Thymus (tissue), 11 donors: ENCODE data around the gene ARGLU1. TPM values are rescaled to one million over a fixed set of nuclear protein-coding genes. Genes with fewer than 3 reads are reported as not detected.

Experiments used
- DNase-seq, 9 donors: peaks; one replicate each; pipeline ENCODE4 v3.0.0-alpha.2; 2013; ENCODE audit warnings: low spot score in 9 of 9, low read depth in 6 of 9, missing footprints in 1 of 9
- H3K27ac ChIP-seq, 2 donors: one replicate each; pipeline ENCODE4 v1.5.1; 2013; ENCODE audit warnings: control low read depth in 1 of 2, low read depth in 1 of 2, low read length in 1 of 2, mild to moderate bottlenecking in 1 of 2, moderate library complexity in 1 of 2
- H3K27me3 ChIP-seq, 2 donors: one replicate each; pipeline ENCODE4 v1.5.1; 2013; ENCODE audit warnings: low read length in 1 of 2; ENCODE audit not compliant: control insufficient read depth in 2 of 2, insufficient read depth in 1 of 2
- H3K36me3 ChIP-seq, 2 donors: one replicate each; pipeline ENCODE4 v1.5.1; 2013; ENCODE audit warnings: low read length in 1 of 2, mild to moderate bottlenecking in 1 of 2, moderate library complexity in 1 of 2; ENCODE audit not compliant: control insufficient read depth in 2 of 2, insufficient read depth in 2 of 2
- H3K4me1 ChIP-seq, 2 donors: one replicate each; pipeline ENCODE4 v1.5.1; 2013; ENCODE audit warnings: low read length in 2 of 2; ENCODE audit not compliant: control insufficient read depth in 2 of 2, insufficient read depth in 2 of 2
- H3K4me3 ChIP-seq, 2 donors: one replicate each; pipeline ENCODE4 v1.5.1; 2013; ENCODE audit warnings: low read length in 2 of 2, control low read depth in 1 of 2, mild to moderate bottlenecking in 1 of 2
- H3K9me3 ChIP-seq, 2 donors: one replicate each; pipeline ENCODE4 v1.5.1; 2013; ENCODE audit warnings: low read length in 1 of 2, mild to moderate bottlenecking in 1 of 2; ENCODE audit not compliant: control insufficient read depth in 2 of 2, insufficient read depth in 1 of 2
- WGBS: extraction: QIAGEN DNeasy Blood & Tissue Kit; methylation state at CpG from one replicate; pipeline ENCODE4 v1.1.7; 2013; 5-methylcytosine and 5-hydroxymethylcytosine counted together
- polyA plus RNA-seq: library from polyadenylated mRNA; stranded (reverse); fragments of 200-250 nt; gene quantifications from one replicate; pipeline ENCODE4 v1.2.3, GENCODE V29; 2013
- total RNA-seq: library from RNA; stranded (reverse); fragments of 120-200 nt; gene quantifications from one replicate; pipeline ENCODE4 v1.2.4, GENCODE V29; 2013
- donor health status: healthy.

ARGLU1 gene
- total and polyA plus RNA-seq, 2 donors: 141 to 268 TPM

DNA sequence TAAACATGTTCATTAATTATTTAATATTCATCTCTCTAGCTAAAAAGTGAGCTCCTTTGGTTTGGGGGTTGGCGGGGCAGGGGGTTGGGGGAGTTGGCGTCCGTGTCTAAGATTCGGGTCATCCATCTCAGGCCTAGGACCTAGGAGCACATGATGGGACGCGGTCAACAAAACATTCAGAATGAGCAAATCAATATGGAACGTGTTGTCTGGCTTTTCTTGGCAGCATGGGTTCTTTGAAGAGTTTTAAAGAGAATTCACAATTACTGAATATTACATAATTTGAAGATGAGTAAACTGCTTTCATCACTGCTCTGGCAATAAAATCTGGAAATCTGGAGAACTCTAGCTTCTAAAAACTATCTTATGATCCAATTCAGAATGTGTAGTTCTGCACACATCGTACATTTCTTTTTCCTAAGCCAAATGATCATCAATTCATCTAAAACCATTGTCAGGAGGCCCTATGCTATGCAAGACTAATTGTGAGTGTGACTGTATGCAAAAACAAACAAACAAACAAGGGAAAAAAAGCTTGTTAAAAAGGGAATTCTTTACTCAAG lies 5.4 kb upstream of the ARGLU1 start:
- H3K4me3 ChIP-seq: no peak overlapping the region
- H3K27ac ChIP-seq: no peak overlapping the region
- 97% methylated on average over 8 of the region's 8 CpGs for WGBS
- H3K27me3 ChIP-seq: no peaks in the 10 kb centered on the region
- DNase-seq: no peak
- peaks cover 0 to 7% of the 10 kb centered on the region in 2 donors for H3K4me1 ChIP-seq
- no peaks in the 10 kb centered on the region for H3K9me3 ChIP-seq
- H3K36me3 ChIP-seq: no peaks in the 10 kb centered on the region

DNA sequence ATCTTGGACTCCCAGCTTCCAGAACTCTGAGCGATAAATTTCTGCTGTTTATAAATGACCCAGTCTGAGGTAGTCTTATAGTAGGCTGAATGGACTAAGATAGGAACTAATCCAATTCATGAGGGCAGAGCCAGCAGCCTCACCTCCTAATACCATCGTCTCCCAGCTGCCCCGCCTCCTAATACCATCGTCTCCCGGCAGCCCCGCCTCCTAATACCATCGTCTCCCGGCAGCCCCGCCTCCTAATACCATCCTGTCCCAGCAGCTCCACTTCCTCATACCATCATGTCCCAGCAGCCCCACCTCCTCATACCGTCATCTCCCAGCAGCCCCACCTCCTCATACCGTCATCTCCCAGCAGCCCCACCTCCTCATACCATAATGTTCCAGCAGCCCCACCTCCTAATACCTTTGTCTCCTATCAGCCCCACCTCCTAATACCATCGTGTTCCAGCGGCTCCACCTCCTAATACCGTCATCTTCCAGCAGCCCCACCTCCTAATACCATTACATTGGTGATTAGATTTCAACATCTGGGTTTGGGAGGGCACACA lies 2.4 kb upstream of the ARGLU1 start:
- Histone ChIP-seq H3K9me3 (no peaks in the 10 kb centered on the region), H3K4me1 (peaks cover 6 to 8% of the 10 kb centered on the region in 2 donors), H3K27me3 (no peaks in the 10 kb centered on the region), H3K4me3 (no peak overlapping the region), H3K27ac (no peak overlapping the region), H3K36me3 (no peaks in the 10 kb centered on the region)
- 57% methylated on average over 14 of the region's 14 CpGs for WGBS
- peak in 1 of 9 donors; percentile 28 for DNase-seq

DNA sequence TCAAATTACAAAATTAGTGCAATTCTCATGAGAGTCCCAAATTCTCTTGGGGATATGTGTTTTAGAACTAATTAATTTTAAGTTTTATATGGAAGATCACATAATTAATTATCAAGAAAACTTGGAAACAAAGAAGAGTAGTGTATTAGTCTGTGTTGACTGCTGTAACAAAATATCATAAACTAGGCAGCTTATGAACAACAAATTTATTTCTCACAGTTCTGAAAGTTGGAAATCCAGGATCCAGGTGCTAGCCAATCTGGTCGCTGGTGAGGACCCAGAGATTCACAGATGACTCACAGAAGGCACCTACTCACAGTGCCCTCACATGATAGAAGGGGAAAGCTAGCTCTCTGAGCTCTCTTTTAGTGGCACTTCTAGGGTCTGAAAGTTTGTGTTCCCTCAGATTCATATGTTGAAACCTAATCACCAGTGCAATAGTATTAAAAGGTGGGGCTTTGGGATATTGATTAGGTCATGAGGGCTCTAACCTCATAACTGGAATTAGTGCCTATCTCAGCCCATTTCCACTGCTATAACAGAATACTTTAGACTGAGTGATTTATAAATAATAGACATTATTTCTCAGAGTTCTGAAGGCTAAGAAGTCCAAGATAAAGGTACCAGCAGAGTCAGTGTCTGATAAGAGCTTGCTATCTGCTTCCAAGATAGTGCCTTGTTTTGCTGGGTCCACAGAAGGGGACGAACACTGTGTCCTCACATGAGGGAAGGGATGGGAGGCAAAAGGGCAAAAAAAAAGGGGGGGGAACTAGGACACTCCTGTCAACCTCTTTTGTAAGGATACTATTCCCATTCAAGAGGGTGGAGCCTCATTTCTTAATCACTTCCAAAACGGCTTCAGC lies 1.5 kb upstream of the ARGLU1 start:
- Histone ChIP-seq H3K27ac (no peak overlapping the region), H3K4me3 (no peak overlapping the region), H3K27me3 (no peaks in the 10 kb centered on the region), H3K4me1 (peaks cover 14 to 15% of the 10 kb centered on the region in 2 donors), H3K36me3 (no peaks in the 10 kb centered on the region), H3K9me3 (no peaks in the 10 kb centered on the region)
- DNase-seq: no peak
- 95% methylated on average over 3 of the region's 3 CpGs for WGBS

- H3K4me1 ChIP-seq: peaks cover 15% of the 10 kb centered on the region in 2 donors
- peak overlapping the region; percentile 78 to 96 for H3K4me3 ChIP-seq
- no peaks in the 10 kb centered on the region for H3K9me3 ChIP-seq
- peak overlapping the region in 1 of 2 donors; percentile 99 for H3K27ac ChIP-seq
- DNase-seq: no peak
- WGBS: 30% methylated on average over 11 of the region's 11 CpGs
- peaks cover 0 to 2% of the 10 kb centered on the region in 2 donors for H3K36me3 ChIP-seq
- no peaks in the 10 kb centered on the region for H3K27me3 ChIP-seq
Observed at GRCh38 chr13:106568299-106569003, 514 bp upstream of the ARGLU1 start.

GRCh38 chr13:106566641-106567473 lies 1.1 kb downstream of the ARGLU1 start:
- Histone ChIP-seq H3K9me3 (no peaks in the 10 kb centered on the region), H3K4me3 (peak overlapping the region; percentile 78 to 96), H3K36me3 (peaks cover 0 to 6% of the 10 kb centered on the region in 2 donors), H3K27ac (peak overlapping the region; percentile 98 to 99), H3K4me1 (peaks cover 15 to 19% of the 10 kb centered on the region in 2 donors), H3K27me3 (no peaks in the 10 kb centered on the region)
- peak in 7 of 9 donors; percentile 18 to 64 (median 26) for DNase-seq
- 1% methylated on average over 34 of the region's 34 CpGs for WGBS

- H3K9me3 ChIP-seq: no peaks in the 10 kb centered on the region
- peaks cover 15 to 22% of the 10 kb centered on the region in 2 donors for H3K4me1 ChIP-seq
- no peaks in the 10 kb centered on the region for H3K27me3 ChIP-seq
- DNase-seq: no peak
- WGBS: 38% methylated on average over 4 of the region's 4 CpGs
- no peak overlapping the region for H3K27ac ChIP-seq
- H3K4me3 ChIP-seq: peak overlapping the region in 1 of 2 donors; percentile 6
- H3K36me3 ChIP-seq: peaks cover 0 to 6% of the 10 kb centered on the region in 2 donors
Observed at GRCh38 chr13:106565127-106565775, 2.7 kb downstream of the ARGLU1 start.

DNA sequence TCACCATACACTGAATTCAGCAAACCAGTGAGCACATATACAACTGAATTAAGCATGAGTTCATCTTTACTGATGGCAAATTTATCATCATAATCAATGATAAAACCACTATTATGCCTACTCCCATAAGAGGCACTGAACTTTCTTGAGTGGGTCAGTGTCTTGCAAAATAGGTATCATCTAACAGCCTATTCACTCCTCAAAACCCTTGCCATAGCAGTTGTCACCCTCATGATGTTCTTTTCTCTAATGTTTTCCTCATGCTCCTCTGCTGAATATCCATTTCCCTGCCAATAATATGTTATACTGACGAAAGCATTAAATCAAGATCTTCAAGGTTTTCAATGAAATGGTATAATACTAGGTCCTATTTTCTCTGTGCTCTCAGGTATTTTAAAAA lies 5.6 kb downstream of the ARGLU1 start:
- H3K27me3 ChIP-seq: no peaks in the 10 kb centered on the region
- H3K4me1 ChIP-seq: peaks cover 15 to 16% of the 10 kb centered on the region in 2 donors
- H3K4me3 ChIP-seq: no peak overlapping the region
- no peaks in the 10 kb centered on the region for H3K9me3 ChIP-seq
- peak overlapping the region in 1 of 2 donors; percentile 6 for H3K27ac ChIP-seq
- DNase-seq: no peak
- peaks cover 0 to 27% of the 10 kb centered on the region in 2 donors for H3K36me3 ChIP-seq
- 97% methylated on average over 1 of the region's 1 CpG for WGBS

DNA sequence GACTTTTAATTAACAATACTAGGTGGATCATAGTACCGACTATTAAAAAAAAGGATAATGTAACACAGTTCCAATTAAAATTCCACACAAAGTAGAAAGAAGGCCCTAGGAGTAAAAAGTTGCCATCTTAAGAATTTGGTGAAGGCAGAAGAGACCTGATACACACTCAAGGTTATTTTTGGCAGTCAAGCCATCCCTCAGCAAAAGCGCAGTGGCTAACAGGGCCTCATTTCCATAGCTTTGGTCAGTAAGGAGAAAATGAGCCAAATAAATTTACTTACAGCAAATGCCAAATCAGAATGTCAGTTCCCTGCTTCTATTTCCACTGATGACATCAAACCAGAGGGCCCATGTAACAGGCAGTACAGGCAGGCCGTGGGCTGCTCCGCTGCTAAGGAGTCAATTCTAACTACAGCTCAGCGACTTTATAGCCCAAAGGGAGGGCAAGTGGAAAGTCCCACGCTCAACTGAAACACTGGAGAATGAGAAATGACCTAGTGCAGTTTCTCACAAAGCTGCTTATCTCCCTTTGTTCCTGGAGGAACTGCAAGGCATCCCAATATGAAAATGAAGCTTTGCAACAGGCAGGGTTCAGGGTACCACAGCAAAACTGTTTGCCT lies 6.3 kb downstream of the ARGLU1 start:
- peak in 2 of 9 donors; percentile 13 to 27 for DNase-seq
- Histone ChIP-seq H3K36me3 (peaks cover 3 to 34% of the 10 kb centered on the region in 2 donors), H3K27me3 (no peaks in the 10 kb centered on the region), H3K9me3 (no peaks in the 10 kb centered on the region), H3K4me1 (peaks cover 15 to 16% of the 10 kb centered on the region in 2 donors), H3K4me3 (no peak overlapping the region), H3K27ac (peak overlapping the region in 1 of 2 donors; percentile 6)
- WGBS: 78% methylated on average over 6 of the region's 6 CpGs
